Psoas muscle (tissue), 8 donors: ENCODE measurements around the gene ENDOV. TPM values are rescaled to one million over a fixed set of nuclear protein-coding genes. Genes with fewer than 3 reads are reported as not detected.

ENCODE experiments used
- ATAC-seq, 4 donors: fragments of 200-7000 bp; cut with Tn5 transposase; one replicate each; pipeline ENCODE4 v1.9.1; 2020; ENCODE audit warnings: moderate library complexity in 3 of 4, mild to moderate bottlenecking in 2 of 4
- DNase-seq, 2 donors: peaks; one replicate each; pipeline ENCODE4 v3.0.0-alpha.2; 2020
- H3K27ac ChIP-seq: fragments of 200-600 bp; one replicate; pipeline ENCODE4 v1.8.0; 2022
- H3K27me3 ChIP-seq, 3 donors: fragments of 200-600 bp in 1 of 3; one replicate each; pipeline versions ENCODE4 v1.6.1 to v1.8.0; 2013 to 2022; ENCODE audit warnings: low read length in 2 of 3, mild to moderate bottlenecking in 2 of 3, moderate library complexity in 1 of 3; ENCODE audit not compliant: insufficient read depth in 3 of 3
- H3K36me3 ChIP-seq, 2 donors: fragments of 200-600 bp in 1 of 2; one replicate each; pipeline versions ENCODE4 v1.6.1 to v1.8.0; 2013 to 2022; ENCODE audit warnings: low read depth in 1 of 2, mild to moderate bottlenecking in 1 of 2, moderate library complexity in 1 of 2; ENCODE audit not compliant: insufficient read depth in 1 of 2
- H3K4me1 ChIP-seq: fragments of 200-600 bp; one replicate; pipeline ENCODE4 v1.8.0; 2022
- H3K4me3 ChIP-seq: fragments of 200-600 bp; one replicate; pipeline ENCODE4 v1.8.0; 2022; ENCODE audit warnings: mild to moderate bottlenecking
- H3K9me3 ChIP-seq: fragments of 200-600 bp; one replicate; pipeline ENCODE4 v1.8.0; 2022
- CTCF ChIP-seq: fragments of 200-600 bp; IDR thresholded peaks from one replicate; pipeline ENCODE4 v1.8.0; 2022; ENCODE audit warnings: antibody characterized with exemption
- WGBS, 3 donors: extraction: QIAGEN DNeasy Blood & Tissue Kit; methylation state at CpG; one replicate each; pipeline versions ENCODE4 v1.1.6 to v1.1.7; 2013; 5-methylcytosine and 5-hydroxymethylcytosine counted together
- intact Hi-C, 2 donors: fragments of 100-400 bp; cut with DNase I; formaldehyde crosslinking; loops; one replicate each; pipeline versions ENCODE4 v1.11.0 to v1.14.2; 2022
- polyA plus RNA-seq, 3 donors: library from polyadenylated mRNA; stranded (reverse); fragments of 200-250 nt; gene quantifications; one replicate each; pipeline ENCODE4 v1.2.3, GENCODE V29; 2013
- total RNA-seq, 4 donors: library from RNA; stranded (reverse); fragmentation: NEBNext Ultra II Directional in 2 of 4; extraction: Animal tissue kit (Norgen Biotek cat#: 25700) in 2 of 4; gene quantifications; one replicate each; pipeline versions ENCODE4 v1.2.1 to v1.2.4, GENCODE V29; 2021 to 2023
- donor health status: healthy with polysubstance abuse.
- donor health status: DM: no; HTN: no; CAD: no; lungs with moderate emphysema.
- donor health status: Bipolar disorder and iron deficiency.
- donor health status: healthy.
- donor health status: DM: yes; HTN: yes; CAD: no.
- donor health status: DM: no; HTN: no; CAD: no.
- donor health status: DM: no; HTN: no; CAD: no.
- donor health status: DM: yes; HTN: yes; CAD: no.

Gene ENDOV
- total and polyA plus RNA-seq, 7 donors = 12.0 to 24.3 (median 17.9) TPM

GRCh38 chr17:80376531-80376930 is 38.4 kb upstream of the ENDOV start:
- no peak for ATAC-seq
- intact Hi-C loops = loop anchor here in 1 of 2 donors (5.0 kb wide), 1 partner anchor 39 kb away; no protein-coding TSS in a partner anchor

GRCh38 chr17:80377798-80378197 is 37.2 kb upstream of the ENDOV start:
- DNase-seq (no peak), ATAC-seq (no peak)
- Histone ChIP-seq H3K4me1 (no peaks in the 10 kb centered on the region), H3K36me3 (peaks cover 16 to 99% of the 10 kb centered on the region in 2 donors), H3K27ac (no peak overlapping the region), H3K4me3 (no peak overlapping the region), H3K27me3 (no peaks in the 10 kb centered on the region), H3K9me3 (no peaks in the 10 kb centered on the region)
- no peak for TF ChIP-seq CTCF
- 90 to 94% (median 93%) methylated on average over 9 of the region's 9 CpGs for WGBS, 3 donors
- intact Hi-C loops = loop anchor here in 1 of 2 donors (5.0 kb wide), 1 partner anchor 40 kb away; no protein-coding TSS in a partner anchor

More at GRCh38 chr17:80376531-80376930, 38.4 kb upstream of the ENDOV start:
- Histone ChIP-seq H3K27ac (no peak overlapping the region), H3K9me3 (no peaks in the 10 kb centered on the region), H3K4me1 (no peaks in the 10 kb centered on the region), H3K36me3 (peaks cover 12 to 99% of the 10 kb centered on the region in 2 donors), H3K27me3 (no peaks in the 10 kb centered on the region), H3K4me3 (no peak overlapping the region)
- no peak for DNase-seq
- no peak for TF ChIP-seq CTCF
- WGBS, 3 donors = 92 to 99% (median 93%) methylated on average over 4 of the region's 4 CpGs

GRCh38 chr17:80379348-80379747 is 35.6 kb upstream of the ENDOV start:
- 88 to 91% (median 88%) methylated on average over 9 of the region's 9 CpGs for WGBS, 3 donors
- H3K4me1 ChIP-seq = no peaks in the 10 kb centered on the region
- ATAC-seq (no peak), DNase-seq (no peak)
- no peaks in the 10 kb centered on the region for H3K27me3 ChIP-seq
- H3K27ac ChIP-seq = no peak overlapping the region
- H3K36me3 ChIP-seq = peaks cover 16 to 100% of the 10 kb centered on the region in 2 donors
- no peak for TF ChIP-seq CTCF
- no peaks in the 10 kb centered on the region for H3K9me3 ChIP-seq
- H3K4me3 ChIP-seq = no peak overlapping the region
- intact Hi-C loops = loop anchor here in 1 of 2 donors (5.0 kb wide), 1 partner anchor 42 kb away; no protein-coding TSS in a partner anchor

GRCh38 chr17:80380068-80380467 is 34.9 kb upstream of the ENDOV start:
- ATAC-seq (no peak), DNase-seq (no peak)
- Histone ChIP-seq H3K27ac (no peak overlapping the region), H3K4me1 (no peaks in the 10 kb centered on the region), H3K4me3 (no peak overlapping the region), H3K36me3 (peaks cover 16 to 100% of the 10 kb centered on the region in 2 donors), H3K27me3 (no peaks in the 10 kb centered on the region), H3K9me3 (no peaks in the 10 kb centered on the region)
- intact Hi-C loops = no loop called here
- 93 to 96% (median 94%) methylated on average over 6 of the region's 6 CpGs for WGBS, 3 donors
- TF ChIP-seq CTCF = no peak

GRCh38 chr17:80380555-80381002 is 34.4 kb upstream of the ENDOV start:
- no peak for TF ChIP-seq CTCF
- no peaks in the 10 kb centered on the region for H3K9me3 ChIP-seq
- ATAC-seq (no peak), DNase-seq (no peak)
- no peak overlapping the region for H3K4me3 ChIP-seq
- intact Hi-C loops = no loop called here
- WGBS, 3 donors = 87 to 88% (median 87%) methylated on average over 21 of the region's 21 CpGs
- peaks cover 16 to 100% of the 10 kb centered on the region in 2 donors for H3K36me3 ChIP-seq
- H3K27ac ChIP-seq = no peak overlapping the region
- H3K27me3 ChIP-seq = no peaks in the 10 kb centered on the region
- no peaks in the 10 kb centered on the region for H3K4me1 ChIP-seq
